ENCODE measurements around the gene SLC39A13. TPM values are rescaled to one million over a fixed set of nuclear protein-coding genes. Genes with fewer than 3 reads are reported as not detected.

The SLC39A13 gene
- total and polyA plus RNA-seq, 2 donors (not counting 1 experiment from before 2014, with no cell fraction given) = 62.9 to 88.7 TPM

DNA sequence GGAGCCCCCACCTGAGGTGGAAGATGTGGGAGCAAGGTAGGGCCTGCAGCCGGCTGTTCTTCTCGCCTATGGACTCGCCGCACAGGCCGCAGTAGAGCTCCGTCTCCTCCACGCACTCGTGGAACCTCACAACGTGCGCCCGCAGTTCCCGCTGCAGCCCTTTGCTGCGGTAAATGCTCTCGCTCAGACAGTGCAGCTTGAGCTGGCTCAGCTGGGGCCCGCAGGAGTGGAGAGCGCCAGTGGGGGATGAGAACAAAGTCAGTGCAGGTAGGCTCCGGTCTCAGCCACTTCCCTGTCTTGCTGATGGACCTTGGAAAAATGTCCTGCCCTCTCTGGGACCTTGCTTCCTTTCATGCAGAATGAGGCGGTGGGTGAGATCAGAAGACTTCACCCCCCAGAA lies 30.3 kb downstream of the SLC39A13 start:
- Histone ChIP-seq H3K27me3 (ENCODE audit: control insufficient read depth, insufficient read depth, low read length) (no peaks in the 10 kb centered on the region), H3K9me3 (ENCODE audit: control insufficient read depth, insufficient read depth, low read depth, low read length) (no peaks in the 10 kb centered on the region), H3K4me2 (ENCODE audit: extremely low read depth, insufficient read depth, low read length) (no peak overlapping the region), H2AFZ (ENCODE audit: low read length) (no peak overlapping the region), H3K4me3 (replicated peaks in 1 of 4; ENCODE audit: control extremely low read depth in 1 of 4, insufficient read depth in 1 of 4, low read depth in 3 of 4, low read length in 4 of 4) (no peak overlapping the region), H3K9ac (ENCODE audit: insufficient read depth, low read length) (no peak overlapping the region), H3K4me1 (ENCODE audit: control insufficient read depth, extremely low read depth, insufficient read depth, low read length) (no peaks in the 10 kb centered on the region), H3K79me2 (ENCODE audit: control insufficient read depth, insufficient read depth, low read length) (no peaks in the 10 kb centered on the region), H3K27ac (ENCODE audit: insufficient read depth, low read length) (no peak overlapping the region), H4K20me1 (ENCODE audit: control insufficient read depth, extremely low read depth, insufficient read depth, low read length) (no peaks in the 10 kb centered on the region), H3K36me3 (ENCODE audit: control insufficient read depth, insufficient read depth, low read length) (no peaks in the 10 kb centered on the region)
- TF ChIP-seq EZH2 (IDR thresholded peaks at IDR 0.05; ENCODE audit: low read length, missing control alignments) = no peak
- TF ChIP-seq, protein P1, sequence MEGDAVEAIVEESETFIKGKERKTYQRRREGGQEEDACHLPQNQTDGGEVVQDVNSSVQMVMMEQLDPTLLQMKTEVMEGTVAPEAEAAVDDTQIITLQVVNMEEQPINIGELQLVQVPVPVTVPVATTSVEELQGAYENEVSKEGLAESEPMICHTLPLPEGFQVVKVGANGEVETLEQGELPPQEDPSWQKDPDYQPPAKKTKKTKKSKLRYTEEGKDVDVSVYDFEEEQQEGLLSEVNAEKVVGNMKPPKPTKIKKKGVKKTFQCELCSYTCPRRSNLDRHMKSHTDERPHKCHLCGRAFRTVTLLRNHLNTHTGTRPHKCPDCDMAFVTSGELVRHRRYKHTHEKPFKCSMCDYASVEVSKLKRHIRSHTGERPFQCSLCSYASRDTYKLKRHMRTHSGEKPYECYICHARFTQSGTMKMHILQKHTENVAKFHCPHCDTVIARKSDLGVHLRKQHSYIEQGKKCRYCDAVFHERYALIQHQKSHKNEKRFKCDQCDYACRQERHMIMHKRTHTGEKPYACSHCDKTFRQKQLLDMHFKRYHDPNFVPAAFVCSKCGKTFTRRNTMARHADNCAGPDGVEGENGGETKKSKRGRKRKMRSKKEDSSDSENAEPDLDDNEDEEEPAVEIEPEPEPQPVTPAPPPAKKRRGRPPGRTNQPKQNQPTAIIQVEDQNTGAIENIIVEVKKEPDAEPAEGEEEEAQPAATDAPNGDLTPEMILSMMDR (conservative IDR thresholded peaks at IDR 0.05 in 1 of 2, IDR thresholded peaks at IDR 0.05 in 1 of 2; ENCODE audit: low read depth in 1 of 2, low read length in 2 of 2) = no peak
- no peak for DNase-seq (ENCODE audit: low read depth in 2 of 2)

DNA sequence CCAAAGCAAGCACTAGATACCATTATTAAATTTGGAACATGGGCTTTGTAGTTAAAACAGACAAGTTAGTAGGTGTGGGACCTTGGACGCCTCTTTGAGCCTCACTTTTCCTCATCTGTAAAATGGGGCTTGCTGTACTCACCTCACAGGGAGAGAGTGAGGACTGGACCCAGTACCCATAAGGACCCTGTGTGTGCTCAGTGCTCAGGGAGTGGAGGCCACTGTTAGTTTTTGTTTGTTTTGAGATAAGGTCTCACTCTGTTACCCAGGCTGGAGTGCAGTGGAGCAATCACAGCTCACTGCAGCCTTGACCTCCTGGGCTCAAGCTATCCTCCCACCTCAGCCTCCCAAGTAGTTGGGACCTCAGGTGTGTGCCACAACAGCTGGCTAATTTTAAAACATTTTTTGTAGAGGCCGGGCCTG lies 31.7 kb downstream of the SLC39A13 start:
- no peaks in the 10 kb centered on the region for H4K20me1 ChIP-seq (ENCODE audit: control insufficient read depth, extremely low read depth, insufficient read depth, low read length)
- H3K9ac ChIP-seq (ENCODE audit: insufficient read depth, low read length) = no peak overlapping the region
- H3K4me1 ChIP-seq (ENCODE audit: control insufficient read depth, extremely low read depth, insufficient read depth, low read length) = no peaks in the 10 kb centered on the region
- no peaks in the 10 kb centered on the region for H3K36me3 ChIP-seq (ENCODE audit: control insufficient read depth, insufficient read depth, low read length)
- no peaks in the 10 kb centered on the region for H3K27me3 ChIP-seq (ENCODE audit: control insufficient read depth, insufficient read depth, low read length)
- no peaks in the 10 kb centered on the region for H3K9me3 ChIP-seq (ENCODE audit: control insufficient read depth, insufficient read depth, low read depth, low read length)
- no peak overlapping the region for H2AFZ ChIP-seq (ENCODE audit: low read length)
- no peaks in the 10 kb centered on the region for H3K79me2 ChIP-seq (ENCODE audit: control insufficient read depth, insufficient read depth, low read length)
- no peak overlapping the region for H3K27ac ChIP-seq (ENCODE audit: insufficient read depth, low read length)
- H3K4me3 ChIP-seq (replicated peaks in 1 of 4; ENCODE audit: control extremely low read depth in 1 of 4, insufficient read depth in 1 of 4, low read depth in 3 of 4, low read length in 4 of 4) = no peak overlapping the region
- TF ChIP-seq, protein P1 (conservative IDR thresholded peaks at IDR 0.05 in 1 of 2, IDR thresholded peaks at IDR 0.05 in 1 of 2; ENCODE audit: low read depth in 1 of 2, low read length in 2 of 2) = no peak
- no peak for TF ChIP-seq EZH2 (IDR thresholded peaks at IDR 0.05; ENCODE audit: low read length, missing control alignments)
- DNase-seq (ENCODE audit: low read depth in 2 of 2) = no peak
- H3K4me2 ChIP-seq (ENCODE audit: extremely low read depth, insufficient read depth, low read length) = no peak overlapping the region

DNA sequence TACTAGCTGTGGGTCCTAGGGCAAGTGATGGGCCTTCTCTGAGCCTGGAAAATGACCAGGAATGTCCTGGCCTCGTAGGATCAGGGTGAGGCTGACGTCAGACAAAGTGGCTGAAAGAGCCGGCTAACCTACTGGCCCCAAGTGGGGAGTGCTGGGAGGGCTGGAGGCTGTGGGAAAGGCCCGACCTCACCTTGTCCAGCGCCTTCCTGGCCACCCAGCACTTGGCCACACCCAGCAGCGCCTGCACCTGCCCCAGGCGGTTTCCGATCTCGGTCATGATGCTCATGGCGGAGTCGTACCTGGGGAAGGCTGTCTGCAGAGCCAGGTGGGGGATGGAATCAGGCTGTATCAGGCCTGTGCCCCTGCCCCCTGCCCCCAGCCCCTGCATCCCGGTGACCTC lies 33.0 kb downstream of the SLC39A13 start:
- Histone ChIP-seq H3K27me3 (ENCODE audit: control insufficient read depth, insufficient read depth, low read length) (no peaks in the 10 kb centered on the region), H3K36me3 (ENCODE audit: control insufficient read depth, insufficient read depth, low read length) (no peaks in the 10 kb centered on the region), H3K4me3 (replicated peaks in 1 of 4; ENCODE audit: control extremely low read depth in 1 of 4, insufficient read depth in 1 of 4, low read depth in 3 of 4, low read length in 4 of 4) (no peak overlapping the region), H3K27ac (ENCODE audit: insufficient read depth, low read length) (no peak overlapping the region), H3K79me2 (ENCODE audit: control insufficient read depth, insufficient read depth, low read length) (no peaks in the 10 kb centered on the region), H3K9me3 (ENCODE audit: control insufficient read depth, insufficient read depth, low read depth, low read length) (no peaks in the 10 kb centered on the region), H3K9ac (ENCODE audit: insufficient read depth, low read length) (no peak overlapping the region), H4K20me1 (ENCODE audit: control insufficient read depth, extremely low read depth, insufficient read depth, low read length) (no peaks in the 10 kb centered on the region), H3K4me1 (ENCODE audit: control insufficient read depth, extremely low read depth, insufficient read depth, low read length) (no peaks in the 10 kb centered on the region), H3K4me2 (ENCODE audit: extremely low read depth, insufficient read depth, low read length) (no peak overlapping the region), H2AFZ (ENCODE audit: low read length) (no peak overlapping the region)
- TF ChIP-seq, protein P1 (conservative IDR thresholded peaks at IDR 0.05 in 1 of 2, IDR thresholded peaks at IDR 0.05 in 1 of 2; ENCODE audit: low read depth in 1 of 2, low read length in 2 of 2) = no peak
- no peak for TF ChIP-seq EZH2 (IDR thresholded peaks at IDR 0.05; ENCODE audit: low read length, missing control alignments)
- DNase-seq (ENCODE audit: low read depth in 2 of 2) = no peak

All from fibroblast of lung (primary cell).